HAP-1 (cell line): ENCODE data around the gene MAP6.

Experiments
- DNase-seq, 2 experiments: peaks; one replicate each; pipeline ENCODE4 v3.0.0-alpha.2; 2016 to 2020; ENCODE audit warnings: low spot score in 2 of 2
- H3K27me3 ChIP-seq: fragments of 250-450 bp; sonication (Bioruptor Pico); 2 replicates; pipeline ENCODE4 v1.5.1; 2020; ENCODE audit warnings: low read depth, mild to moderate bottlenecking, moderate library complexity
- H3K36me3 ChIP-seq: fragments of 250-450 bp; sonication (Bioruptor Pico); replicated peaks from 2 replicates; pipeline ENCODE4 v1.5.1; 2020; ENCODE audit warnings: mild to moderate bottlenecking
- H3K4me1 ChIP-seq: fragments of 250-450 bp; sonication (Bioruptor Pico); 2 replicates; pipeline ENCODE4 v1.5.1; 2020; ENCODE audit warnings: mild to moderate bottlenecking
- H3K4me3 ChIP-seq: fragments of 250-450 bp; sonication (Bioruptor Pico); 2 replicates; pipeline ENCODE4 v1.5.1; 2020; ENCODE audit warnings: mild to moderate bottlenecking, moderate library complexity
- H3K9me3 ChIP-seq: fragments of 250-450 bp; sonication (Bioruptor Pico); 2 replicates; pipeline ENCODE4 v1.5.1; 2020; ENCODE audit warnings: mild to moderate bottlenecking, moderate library complexity
- in situ Hi-C: fragments of 300-500 bp; cut with MboI; formaldehyde crosslinking; loops from 3 replicates; pipeline ENCODE4 v1.14.3; 2020; ENCODE audit warnings: low sequenced_read_pairs, inconsistent platforms, mixed read lengths

Gene MAP6

DNA sequence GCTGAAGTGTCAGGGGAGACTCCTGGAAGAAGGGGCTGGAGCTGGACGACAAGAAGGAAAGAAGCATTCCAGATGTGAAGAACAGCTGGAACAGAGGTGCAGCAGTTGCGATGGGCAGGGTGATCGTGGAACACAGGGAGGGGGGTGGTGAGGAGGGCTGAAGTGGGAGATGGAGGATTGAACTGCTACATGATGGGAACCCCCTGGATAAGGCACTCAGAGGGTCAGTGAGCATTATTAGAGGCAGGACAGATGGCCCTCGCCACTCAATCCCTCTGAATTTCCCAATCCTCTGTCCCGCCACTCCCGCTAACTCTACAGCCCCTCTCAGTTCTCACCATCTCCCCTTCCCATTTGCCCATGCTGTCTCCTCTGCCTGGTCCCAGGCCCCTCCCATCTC, 92.8 kb downstream of the MAP6 start:
- peaks cover 22% of the 10 kb centered on the region for H3K36me3 ChIP-seq
- no peaks in the 10 kb centered on the region for H3K9me3 ChIP-seq
- H3K4me1 ChIP-seq = no peaks in the 10 kb centered on the region
- no peak for DNase-seq
- H3K27me3 ChIP-seq = no peaks in the 10 kb centered on the region
- no peak overlapping the region for H3K4me3 ChIP-seq
- in situ Hi-C loops = no loop called here

GRCh38 chr11:75574698-75575602, 93.9 kb downstream of the MAP6 start:
- Histone ChIP-seq H3K4me1 (no peaks in the 10 kb centered on the region), H3K9me3 (no peaks in the 10 kb centered on the region), H3K36me3 (peaks cover 33% of the 10 kb centered on the region), H3K27me3 (no peaks in the 10 kb centered on the region), H3K4me3 (no peak overlapping the region)
- no peak for DNase-seq
- in situ Hi-C loops = no loop called here

DNA sequence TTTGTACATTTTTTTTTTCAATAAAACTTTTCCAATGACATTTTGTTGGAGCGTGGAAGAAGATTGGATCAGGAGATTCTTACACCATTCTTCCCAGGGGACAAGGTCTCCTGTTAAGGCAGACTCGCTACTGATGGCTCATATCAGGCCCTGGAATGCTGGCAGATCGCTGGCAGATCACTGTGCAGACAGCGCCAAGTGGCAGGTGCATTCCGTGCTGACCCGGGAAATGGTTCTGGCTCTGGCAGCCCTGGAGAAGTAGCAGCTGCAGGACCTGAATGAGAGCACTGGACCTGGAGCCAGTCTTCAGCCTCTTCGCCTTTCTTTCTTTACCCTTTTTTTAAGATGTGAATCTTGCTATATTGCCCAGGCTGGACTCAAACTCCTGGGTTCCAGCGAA, 96.1 kb downstream of the MAP6 start:
- in situ Hi-C loops = no loop called here
- Histone ChIP-seq H3K4me1 (no peaks in the 10 kb centered on the region), H3K9me3 (no peaks in the 10 kb centered on the region), H3K27me3 (no peaks in the 10 kb centered on the region), H3K4me3 (no peak overlapping the region), H3K36me3 (peaks cover 55% of the 10 kb centered on the region)
- no peak for DNase-seq

DNA sequence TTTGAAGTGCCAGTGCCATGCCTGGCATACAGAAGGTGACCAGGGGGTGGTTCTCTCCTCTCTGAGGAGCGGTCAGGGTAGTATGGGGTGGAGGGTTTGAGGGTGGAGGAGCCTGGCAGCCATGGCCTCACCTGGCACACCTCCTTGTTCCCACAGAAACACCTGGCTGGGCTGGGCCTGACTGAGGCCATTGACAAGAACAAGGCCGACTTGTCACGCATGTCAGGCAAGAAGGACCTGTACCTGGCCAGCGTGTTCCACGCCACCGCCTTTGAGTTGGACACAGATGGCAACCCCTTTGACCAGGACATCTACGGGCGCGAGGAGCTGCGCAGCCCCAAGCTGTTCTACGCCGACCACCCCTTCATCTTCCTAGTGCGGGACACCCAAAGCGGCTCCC, 97.2 kb downstream of the MAP6 start:
- H3K36me3 ChIP-seq = peaks cover 66% of the 10 kb centered on the region
- no peaks in the 10 kb centered on the region for H3K4me1 ChIP-seq
- no peak overlapping the region for H3K4me3 ChIP-seq
- H3K9me3 ChIP-seq = no peaks in the 10 kb centered on the region
- in situ Hi-C loops = no loop called here
- no peaks in the 10 kb centered on the region for H3K27me3 ChIP-seq
- DNase-seq = no peak

DNA sequence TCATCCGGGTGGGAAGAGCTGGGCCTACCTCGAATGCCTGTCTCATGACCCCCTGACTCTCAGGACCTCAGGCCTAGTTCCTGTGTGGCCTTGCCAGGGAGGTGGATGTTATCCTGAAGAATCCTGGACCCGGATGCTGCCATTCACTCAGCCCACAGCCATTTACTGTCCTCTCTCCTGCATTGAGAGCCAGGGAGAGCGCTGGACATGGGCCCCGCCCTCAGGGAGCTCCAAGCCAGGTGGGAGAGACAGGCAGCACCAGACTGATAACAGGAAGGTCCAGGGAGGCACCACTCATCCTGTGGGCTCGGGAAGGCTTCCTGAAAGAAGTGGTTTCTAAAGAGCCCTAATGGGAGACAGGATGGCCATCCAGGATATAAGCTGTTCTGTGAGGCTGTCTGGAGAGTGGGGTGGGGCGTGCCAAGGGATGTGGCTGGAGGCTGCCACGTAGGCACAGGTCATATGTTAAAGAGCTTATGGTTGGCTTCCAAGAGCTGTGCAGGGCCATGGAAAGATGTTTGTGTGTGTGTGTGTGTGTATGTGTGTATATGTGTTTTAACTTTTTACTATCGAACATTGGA, 98.2 kb downstream of the MAP6 start:
- Histone ChIP-seq H3K27me3 (no peaks in the 10 kb centered on the region), H3K36me3 (peaks cover 73% of the 10 kb centered on the region), H3K4me3 (no peak overlapping the region), H3K9me3 (no peaks in the 10 kb centered on the region), H3K4me1 (no peaks in the 10 kb centered on the region)
- in situ Hi-C loops = no loop called here
- no peak for DNase-seq

GRCh38 chr11:75568616-75569219, 100.1 kb downstream of the MAP6 start:
- Histone ChIP-seq H3K27me3 (no peaks in the 10 kb centered on the region), H3K9me3 (no peaks in the 10 kb centered on the region), H3K36me3 (peaks cover 82% of the 10 kb centered on the region), H3K4me1 (peaks cover 3% of the 10 kb centered on the region; the same call in 1 of the 2 replicates), H3K4me3 (no peak overlapping the region)
- in situ Hi-C loops = no loop called here
- DNase-seq = no peak

- no peak for DNase-seq
- H3K27me3 ChIP-seq = no peaks in the 10 kb centered on the region
- peaks cover 3% of the 10 kb centered on the region; the same call in 1 of the 2 replicates for H3K4me1 ChIP-seq
- peaks cover 77% of the 10 kb centered on the region for H3K36me3 ChIP-seq
- no peaks in the 10 kb centered on the region for H3K9me3 ChIP-seq
- no peak overlapping the region for H3K4me3 ChIP-seq
- in situ Hi-C loops = no loop called here
Measured at GRCh38 chr11:75567971-75568370, 100.9 kb downstream of the MAP6 start.

DNA sequence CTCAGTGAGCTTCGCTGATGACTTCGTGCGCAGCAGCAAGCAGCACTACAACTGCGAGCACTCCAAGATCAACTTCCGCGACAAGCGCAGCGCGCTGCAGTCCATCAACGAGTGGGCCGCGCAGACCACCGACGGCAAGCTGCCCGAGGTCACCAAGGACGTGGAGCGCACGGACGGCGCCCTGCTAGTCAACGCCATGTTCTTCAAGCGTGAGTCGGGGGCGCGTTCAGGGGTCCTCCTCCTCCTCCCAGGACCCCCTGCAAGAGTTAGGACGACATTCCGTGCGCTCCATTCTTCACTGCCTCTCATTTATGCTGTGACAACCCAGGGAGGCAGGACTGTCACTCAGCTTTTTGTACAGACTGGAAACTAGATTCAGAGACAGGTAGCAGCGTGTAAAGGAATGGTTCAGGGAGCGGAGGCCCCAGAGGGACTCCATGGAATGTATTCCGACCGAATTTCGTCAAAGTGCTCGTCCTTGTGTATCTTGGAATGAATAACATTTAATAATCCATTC, 102.0 kb downstream of the MAP6 start:
- Histone ChIP-seq H3K36me3 (peaks cover 68% of the 10 kb centered on the region), H3K9me3 (no peaks in the 10 kb centered on the region), H3K4me1 (peaks cover 3% of the 10 kb centered on the region; the same call in 1 of the 2 replicates), H3K4me3 (no peak overlapping the region), H3K27me3 (no peaks in the 10 kb centered on the region)
- in situ Hi-C loops = no loop called here
- DNase-seq = no peak

DNA sequence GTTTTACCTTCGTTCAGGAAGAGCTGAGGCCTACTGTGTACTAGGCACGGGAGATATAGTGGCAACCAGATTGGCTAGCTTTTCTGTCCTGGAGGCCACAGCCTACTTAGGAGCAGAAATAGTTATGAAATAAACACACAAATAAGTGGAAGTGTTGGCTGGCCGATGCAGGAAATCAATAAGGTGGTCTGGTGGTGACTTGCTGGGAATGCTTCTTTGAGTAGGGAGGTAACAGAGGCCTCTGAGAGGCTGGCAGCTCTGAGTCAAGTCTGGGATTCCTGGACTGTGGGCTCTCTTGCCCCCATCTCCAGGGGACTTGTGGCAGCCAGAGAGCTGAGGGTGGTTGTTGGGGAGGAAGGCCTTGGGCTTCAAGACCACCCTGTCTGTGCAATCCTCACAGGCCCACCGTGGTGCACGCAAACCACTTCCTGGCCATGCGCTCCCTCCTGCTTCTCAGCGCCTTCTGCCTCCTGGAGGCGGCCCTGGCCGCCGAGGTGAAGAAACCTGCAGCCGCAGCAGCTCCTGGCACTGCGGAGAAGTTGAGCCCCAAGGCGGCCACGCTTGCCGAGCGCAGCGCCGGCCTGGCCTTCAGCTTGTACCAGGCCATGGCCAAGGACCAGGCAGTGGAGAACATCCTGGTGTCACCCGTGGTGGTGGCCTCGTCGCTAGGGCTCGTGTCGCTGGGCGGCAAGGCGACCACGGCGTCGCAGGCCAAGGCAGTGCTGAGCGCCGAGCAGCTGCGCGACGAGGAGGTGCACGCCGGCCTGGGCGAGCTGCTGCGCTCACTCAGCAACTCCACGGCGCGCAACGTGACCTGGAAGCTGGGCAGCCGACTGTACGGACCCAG, 102.7 kb downstream of the MAP6 start:
- peaks cover 61% of the 10 kb centered on the region for H3K36me3 ChIP-seq
- no peak overlapping the region for H3K4me3 ChIP-seq
- no peak for DNase-seq
- no peaks in the 10 kb centered on the region for H3K9me3 ChIP-seq
- H3K27me3 ChIP-seq = no peaks in the 10 kb centered on the region
- H3K4me1 ChIP-seq = peaks cover 3% of the 10 kb centered on the region; the same call in 1 of the 2 replicates
- in situ Hi-C loops = no loop called here

DNA sequence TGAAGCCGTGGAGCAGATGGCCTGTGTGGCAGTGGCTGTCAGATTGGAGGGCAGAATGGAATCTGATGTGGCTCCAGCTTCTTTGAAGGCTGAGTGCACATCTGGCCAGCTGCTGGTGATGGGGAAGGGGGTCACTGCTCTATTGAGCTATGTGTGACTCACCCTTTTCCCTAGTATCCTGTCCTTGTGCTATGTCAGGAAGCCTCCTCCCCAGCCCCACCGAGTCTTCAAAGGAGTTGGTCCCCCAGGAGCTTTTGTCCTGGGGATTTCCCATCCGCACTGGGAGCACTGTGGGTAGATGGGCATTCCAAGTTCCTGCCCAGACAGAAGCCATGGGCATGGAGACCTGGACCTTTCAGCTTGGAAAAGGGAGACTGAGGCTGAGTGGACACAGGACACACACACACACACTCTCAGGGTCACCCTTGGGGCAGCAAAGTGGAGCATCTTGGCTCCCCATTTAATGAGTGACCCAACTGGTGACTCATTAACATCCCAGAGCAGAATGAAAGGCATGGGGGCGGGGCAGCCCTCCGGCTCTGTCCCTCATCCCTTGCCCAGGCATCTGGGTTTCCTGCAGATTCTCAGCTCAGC, 103.5 kb downstream of the MAP6 start:
- Histone ChIP-seq H3K4me3 (no peak overlapping the region), H3K9me3 (no peaks in the 10 kb centered on the region), H3K27me3 (no peaks in the 10 kb centered on the region), H3K36me3 (peaks cover 53% of the 10 kb centered on the region), H3K4me1 (peaks cover 3% of the 10 kb centered on the region; the same call in 1 of the 2 replicates)
- in situ Hi-C loops = no loop called here
- no peak for DNase-seq

DNA sequence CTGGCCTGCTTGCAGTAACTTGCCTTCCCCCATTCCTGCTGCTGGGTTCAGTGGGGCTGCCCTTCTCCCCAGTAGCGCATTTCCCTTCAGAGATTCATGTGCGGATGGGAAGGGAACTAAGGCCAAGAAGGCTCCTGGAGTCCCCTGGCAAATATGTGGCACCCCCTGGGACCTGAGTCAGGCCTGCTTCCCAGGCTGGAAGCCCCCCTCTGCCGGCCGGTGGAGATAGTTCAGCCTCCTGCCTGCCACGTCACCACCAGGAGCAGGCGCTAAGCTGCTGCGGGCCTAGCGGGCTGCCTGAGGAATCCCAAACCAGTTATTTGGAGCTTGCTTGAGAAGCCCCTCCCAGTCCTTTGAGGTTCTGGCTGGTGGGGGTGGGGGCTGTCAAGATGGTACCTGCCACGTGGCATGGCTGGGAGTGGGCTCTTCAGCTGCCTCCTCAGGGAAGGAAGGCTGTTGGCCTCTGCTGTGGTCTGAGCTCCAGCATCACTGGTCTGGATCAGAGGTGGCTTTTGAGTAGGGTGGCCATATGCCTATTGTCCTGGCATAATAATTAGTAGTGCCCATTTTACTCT, 104.8 kb downstream of the MAP6 start:
- no peaks in the 10 kb centered on the region for H3K9me3 ChIP-seq
- peak overlapping the region; percentile 74 for H3K4me3 ChIP-seq
- H3K4me1 ChIP-seq = peaks cover 7% of the 10 kb centered on the region
- H3K27me3 ChIP-seq = no peaks in the 10 kb centered on the region
- in situ Hi-C loops = no loop called here
- peaks cover 40% of the 10 kb centered on the region for H3K36me3 ChIP-seq
- DNase-seq = peak; percentile 24 to 66

- no peaks in the 10 kb centered on the region for H3K9me3 ChIP-seq
- H3K36me3 ChIP-seq = peaks cover 35% of the 10 kb centered on the region
- in situ Hi-C loops = no loop called here
- peaks cover 12% of the 10 kb centered on the region for H3K4me1 ChIP-seq
- H3K4me3 ChIP-seq = peak overlapping the region; percentile 74
- no peaks in the 10 kb centered on the region for H3K27me3 ChIP-seq
- no peak for DNase-seq
Measured at GRCh38 chr11:75563501-75563977, 105.3 kb downstream of the MAP6 start.
